H1 (cell line): ENCODE data around the gene FIP1L1. TPM values are rescaled to one million over a fixed set of nuclear protein-coding genes. Genes with fewer than 3 reads are reported as not detected.

Experiments used
- CTCF ChIA-PET: fragments of 300-600 bp; sonication (Branson Sonifier 250); formaldehyde crosslinking; loops from one replicate; lab custom pipeline; 2021; ENCODE audit not compliant: partially characterized antibody; lab: Charles Lee
- POLR2A ChIA-PET: fragments of 300-600 bp; sonication (Branson Sonifier 250); formaldehyde crosslinking; loops from one replicate; lab custom pipeline; 2021; ENCODE audit warnings: inconsistent platforms; ENCODE audit not compliant: partially characterized antibody; lab: Charles Lee
- DNase-seq, 2 experiments: peaks; one replicate each; pipeline versions ENCODE4 v3.0.0 to v3.0.0-alpha.2; 2010 to 2022; ENCODE audit warnings: low spot score in 2 of 2, low read depth in 1 of 2, mixed read lengths in 1 of 2
- FAIRE-seq: peaks from 2 replicates; lab custom pipeline; 2011; peaks lifted over from hg19 to GRCh38; lab: Jason Lieb, UNC
- H2AFZ ChIP-seq: 2 replicates; pipeline ENCODE4 v1.8.1; 2012; ENCODE audit warnings: low read length, inconsistent platforms
- H2AK5ac ChIP-seq: 2 replicates; pipeline ENCODE4 v1.6.1; 2013; ENCODE audit warnings: low read depth, low read length
- H2BK120ac ChIP-seq: replicated peaks from 2 replicates; pipeline ENCODE3; 2013; ENCODE audit warnings: low read depth, low read length, inconsistent platforms
- H2BK12ac ChIP-seq: 2 replicates; pipeline ENCODE4 v1.6.1; 2013; ENCODE audit warnings: low read depth, low read length
- H2BK15ac ChIP-seq: 2 replicates; pipeline ENCODE4 v1.6.1; 2013; ENCODE audit warnings: low read length
- H2BK20ac ChIP-seq: 2 replicates; pipeline ENCODE4 v1.6.1; 2013; ENCODE audit warnings: low read length
- H2BK5ac ChIP-seq: 2 replicates; pipeline ENCODE4 v1.6.1; 2013; ENCODE audit warnings: low read depth, low read length
- H3K14ac ChIP-seq: 2 replicates; pipeline ENCODE4 v1.6.1; 2013; ENCODE audit warnings: inconsistent platforms; ENCODE audit not compliant: insufficient read length
- H3K18ac ChIP-seq: 2 replicates; pipeline ENCODE4 v1.6.1; 2013; ENCODE audit warnings: low read length; ENCODE audit errors: extremely low read depth
- H3K23ac ChIP-seq: 2 replicates; pipeline ENCODE4 v1.6.1; 2013; ENCODE audit warnings: inconsistent platforms; ENCODE audit not compliant: insufficient read length
- H3K23me2 ChIP-seq: 2 replicates; pipeline ENCODE4 v1.6.1; 2013; ENCODE audit warnings: low read depth, low read length
- H3K27ac ChIP-seq: 2 replicates; pipeline ENCODE4 v1.6.1; 2011; ENCODE audit warnings: low read depth, low read length, inconsistent platforms
- H3K27me3 ChIP-seq, 4 experiments: replicated peaks in 1 of 4; 1 replicate in 1 of 4; 2 replicates in 3 of 4; pipeline versions ENCODE4 v1.6.1 to v1.8.1; 2011 to 2013; ENCODE audit warnings: low read length in 3 of 4, mild to moderate bottlenecking in 3 of 4, inconsistent platforms in 2 of 4, mixed read lengths in 2 of 4, moderate library complexity in 1 of 4; ENCODE audit not compliant: control insufficient read depth in 3 of 4, insufficient read depth in 3 of 4; ENCODE audit errors: extremely low read depth in 1 of 4
- H3K36me3 ChIP-seq, 4 experiments: 2 replicates each; pipeline versions ENCODE4 v1.6.1 to v1.8.1; 2011 to 2013; ENCODE audit warnings: mild to moderate bottlenecking in 4 of 4, low read length in 3 of 4, moderate library complexity in 2 of 4, control low read depth in 1 of 4, inconsistent platforms in 1 of 4; ENCODE audit not compliant: insufficient read depth in 4 of 4, control insufficient read depth in 2 of 4
- H3K4ac ChIP-seq: replicated peaks from 2 replicates; pipeline ENCODE3; 2013; ENCODE audit warnings: low read length, low read depth, mixed read lengths, inconsistent platforms; ENCODE audit not compliant: insufficient read length
- H3K4me1 ChIP-seq, 4 experiments: replicated peaks in 1 of 4; 1 replicate in 1 of 4; 2 replicates in 3 of 4; pipeline versions ENCODE4 v1.6.1 to v1.8.1; 2011 to 2013; ENCODE audit warnings: low read length in 3 of 4, inconsistent platforms in 2 of 4, mixed read lengths in 1 of 4; ENCODE audit not compliant: insufficient read depth in 4 of 4, control insufficient read depth in 3 of 4
- H3K4me2 ChIP-seq, 2 experiments: 2 replicates each; pipeline versions ENCODE4 v1.6.1 to v1.8.1; 2011 to 2013; ENCODE audit warnings: low read depth in 2 of 2, low read length in 2 of 2, control low read depth in 1 of 2, inconsistent platforms in 1 of 2, mild to moderate bottlenecking in 1 of 2; ENCODE audit not compliant: insufficient read depth in 1 of 2
- H3K4me3 ChIP-seq, 4 experiments: fragments of 200-600, 300-600 bp in 1 of 4; sonication (generic), shearing (Covaris generic), sonication (Bioruptor Twin) in 1 of 4; 2 replicates each; pipeline versions ENCODE4 v1.5.1 to v1.8.1; 2011 to 2016; ENCODE audit warnings: low read length in 4 of 4, low read depth in 3 of 4, control low read depth in 2 of 4, inconsistent platforms in 2 of 4, mild to moderate bottlenecking in 2 of 4, mixed read lengths in 1 of 4, moderate library complexity in 1 of 4; ENCODE audit not compliant: insufficient read depth in 2 of 4; ENCODE audit errors: extremely low read depth in 1 of 4
- H3K56ac ChIP-seq: replicated peaks from 2 replicates; pipeline ENCODE3; 2013; ENCODE audit warnings: low read depth, mild to moderate bottlenecking, mixed read lengths, low read length, inconsistent platforms; ENCODE audit not compliant: insufficient read length
- H3K79me1 ChIP-seq: 2 replicates; pipeline ENCODE4 v1.6.1; 2013; ENCODE audit warnings: low read depth, low read length, control low read depth
- H3K79me2 ChIP-seq, 2 experiments: 2 replicates each; pipeline versions ENCODE4 v1.6.1 to v1.8.1; 2012 to 2013; ENCODE audit warnings: low read length in 2 of 2, mild to moderate bottlenecking in 2 of 2, inconsistent platforms in 1 of 2; ENCODE audit not compliant: insufficient read depth in 2 of 2, control insufficient read depth in 1 of 2
- H3K9ac ChIP-seq, 4 experiments: replicated peaks in 1 of 4; 1 replicate in 1 of 4; 2 replicates in 3 of 4; pipeline versions ENCODE4 v1.6.1 to v1.8.1; 2011 to 2013; ENCODE audit warnings: low read depth in 3 of 4, low read length in 3 of 4, control low read depth in 2 of 4, mild to moderate bottlenecking in 2 of 4, moderate library complexity in 2 of 4, inconsistent platforms in 1 of 4; ENCODE audit errors: extremely low read depth in 1 of 4
- H3K9me3 ChIP-seq, 2 experiments: 2 replicates each; pipeline versions ENCODE4 v1.6.1 to v1.8.1; 2012 to 2013; ENCODE audit warnings: mild to moderate bottlenecking in 2 of 2, moderate library complexity in 2 of 2, control low read depth in 1 of 2, inconsistent platforms in 1 of 2, low read depth in 1 of 2, low read length in 1 of 2, mixed read lengths in 1 of 2; ENCODE audit not compliant: insufficient read depth in 2 of 2
- H4K20me1 ChIP-seq, 2 experiments: replicated peaks in 1 of 2; 2 replicates each; pipeline versions ENCODE3 to v1.8.1; 2011 to 2013; ENCODE audit warnings: inconsistent platforms in 2 of 2, low read length in 2 of 2, mild to moderate bottlenecking in 1 of 2; ENCODE audit not compliant: insufficient read depth in 2 of 2, control insufficient read depth in 1 of 2
- H4K5ac ChIP-seq: 2 replicates; pipeline ENCODE4 v1.6.1; 2013; ENCODE audit warnings: low read length, low read depth, mixed read lengths, inconsistent platforms; ENCODE audit not compliant: insufficient read length
- H4K8ac ChIP-seq: 2 replicates; pipeline ENCODE4 v1.8.0; 2013; ENCODE audit warnings: mild to moderate bottlenecking, moderate library complexity, low read length, inconsistent platforms; ENCODE audit not compliant: insufficient read depth; ENCODE audit errors: extremely low read depth
- H4K91ac ChIP-seq: replicated peaks from 2 replicates; pipeline ENCODE3; 2013; ENCODE audit warnings: low read length, mixed read lengths, inconsistent platforms; ENCODE audit not compliant: insufficient read length
- ATF3 ChIP-seq: IDR thresholded peaks from 2 replicates; pipeline ENCODE4 v1.6.1; 2011; ENCODE audit warnings: low read depth, mild to moderate bottlenecking, low read length; ENCODE audit not compliant: insufficient read depth
- BACH1 ChIP-seq: IDR thresholded peaks from 2 replicates; pipeline ENCODE4 v1.6.1; 2012; ENCODE audit warnings: low read length, improper control_type of control experiment
- BCL11A ChIP-seq, 2 experiments: IDR thresholded peaks; one replicate each; pipeline ENCODE4 v1.6.1; 2011; ENCODE audit warnings: low read depth in 2 of 2, low read length in 2 of 2, mild to moderate bottlenecking in 2 of 2
- CEBPB ChIP-seq: IDR thresholded peaks from 2 replicates; pipeline ENCODE4 v1.6.1; 2012; ENCODE audit warnings: low read depth, low read length
- CHD1 ChIP-seq: IDR thresholded peaks from 2 replicates; pipeline ENCODE4 v1.6.1; 2012; ENCODE audit warnings: low read depth, low read length, improper control_type of control experiment
- KDM4A ChIP-seq: IDR thresholded peaks from one replicate; pipeline ENCODE4 v1.7.1; 2012; ENCODE audit warnings: low read depth, mild to moderate bottlenecking, moderate library complexity, low read length, inconsistent platforms; ENCODE audit not compliant: severe bottlenecking
- MAFK ChIP-seq: IDR thresholded peaks from 2 replicates; pipeline ENCODE4 v1.6.1; 2012; ENCODE audit warnings: low read depth, mild to moderate bottlenecking, improper control_type of control experiment, low read length
- NRF1 ChIP-seq: IDR thresholded peaks from 2 replicates; pipeline ENCODE4 v1.6.1; 2011; ENCODE audit warnings: mild to moderate bottlenecking, low read depth, low read length, improper control_type of control experiment
- SAP30 ChIP-seq: fragments of 300-600 bp; sonication (generic); IDR thresholded peaks from 2 replicates; pipeline ENCODE4 v1.7.1; 2012; ENCODE audit warnings: low read length, moderate library complexity, mild to moderate bottlenecking, inconsistent platforms; ENCODE audit not compliant: insufficient read depth, insufficient replicate concordance
- SIN3A ChIP-seq, 2 experiments: IDR thresholded peaks in 1 of 2; conservative IDR thresholded peaks in 1 of 2; 2 replicates each; pipeline ENCODE4 v1.6.1; 2011 to 2012; ENCODE audit warnings: low read length in 2 of 2, improper control_type of control experiment in 1 of 2, low read depth in 1 of 2, mild to moderate bottlenecking in 1 of 2
- SIRT6 ChIP-seq: IDR thresholded peaks from one replicate; pipeline ENCODE4 v1.7.1; 2012; ENCODE audit warnings: low read length, inconsistent platforms
- TAF7 ChIP-seq: optimal IDR thresholded peaks from 2 replicates; pipeline ENCODE3; 2011; ENCODE audit warnings: low read depth, mild to moderate bottlenecking, inconsistent platforms, low read length, moderate library complexity, borderline replicate concordance
- TBP ChIP-seq: IDR thresholded peaks from 2 replicates; pipeline ENCODE4 v1.6.1; 2011; ENCODE audit warnings: low read depth, low read length, improper control_type of control experiment
- polyA plus RNA-seq, 7 experiments: library from polyadenylated mRNA; depleted of rRNA in 3 of 7; stranded (reverse) in 5 of 7; unstranded in 2 of 7; fragments of >200 nt in 5 of 7; fragments of 200-250 nt in 2 of 7; gene quantifications; 1 replicate in 5 of 7; 2 replicates in 1 of 7; 4 replicates in 1 of 7; pipeline versions ENCODE4 v1.2.1 to v1.2.3, GENCODE V29; 2011 to 2013; ENCODE audit warnings: missing spikeins in 2 of 7, mixed read lengths in 2 of 7
- total RNA-seq: library from RNA; stranded (reverse); fragmentation: NEBNext Ultra II Directional; extraction: Animal tissue kit (Norgen Biotek cat#: 25700); gene quantifications from 2 replicates; pipeline ENCODE4 v1.2.1, GENCODE V29; 2021
- TF ChIP-seq, protein P1 (sequence below): IDR thresholded peaks from 2 replicates; pipeline ENCODE4 v1.6.1; 2012; ENCODE audit warnings: inconsistent platforms

The FIP1L1 gene
- total and polyA plus RNA-seq, 2 of the 8 experiments (the other 6 are each of a cell fraction or from before 2014, with no cell fraction given): 19.5 to 53.7 TPM

GRCh38 chr4:53355930-53356521, 21.4 kb upstream of the FIP1L1 start:
- no peak for FAIRE-seq
- Histone ChIP-seq H2BK5ac (no peak overlapping the region), H2BK12ac (no peak overlapping the region), H3K4me1 (no peaks in the 10 kb centered on the region), H2BK120ac (no peak overlapping the region), H4K5ac (no peak overlapping the region), H2AK5ac (no peak overlapping the region), H4K8ac (no peak overlapping the region), H4K20me1 (no peaks in the 10 kb centered on the region), H2AFZ (no peak overlapping the region), H2BK15ac (no peak overlapping the region), H3K9ac (no peak overlapping the region), H2BK20ac (no peak overlapping the region), H3K56ac (no peak overlapping the region), H4K91ac (no peak overlapping the region), H3K14ac (no peak overlapping the region), H3K27me3 (no peaks in the 10 kb centered on the region), H3K23me2 (no peaks in the 10 kb centered on the region), H3K79me1 (no peaks in the 10 kb centered on the region), H3K23ac (no peak overlapping the region), H3K9me3 (peaks cover 10 to 18% of the 10 kb centered on the region in 2 experiments), H3K4ac (no peak overlapping the region), H3K4me2 (no peak overlapping the region), H3K79me2 (no peaks in the 10 kb centered on the region), H3K18ac (no peak overlapping the region), H3K36me3 (peaks cover 0 to 5% (median 2%) of the 10 kb centered on the region in 4 experiments; a peak in 2 of 8 replicates), H3K4me3 (no peak overlapping the region), H3K27ac (no peak overlapping the region)
- ChIA-PET CTCF (interaction anchor here (1.3 kb wide), 1 partner anchor 42 kb away, joined by 3 read pairs; no protein-coding TSS in a partner anchor), POLR2A (no interaction called here)
- DNase-seq: no peak
- TF ChIP-seq KDM4A (no peak), CEBPB (no peak), TAF7 (no peak), BCL11A (IDR thresholded peaks at IDR 0.05; ENCODE audit: low read depth in 2 of 2, low read length in 2 of 2) (no peak), MAFK (no peak), TBP (no peak), SIN3A (conservative IDR thresholded peaks at IDR 0.05 in 1 of 2, IDR thresholded peaks at IDR 0.05 in 1 of 2; ENCODE audit: low read depth in 1 of 2, low read length in 2 of 2) (no peak), BACH1 (no peak), CHD1 (no peak), SAP30 (no peak), NRF1 (no peak), ATF3 (no peak), SIRT6 (no peak)
- TF ChIP-seq, protein P1, sequence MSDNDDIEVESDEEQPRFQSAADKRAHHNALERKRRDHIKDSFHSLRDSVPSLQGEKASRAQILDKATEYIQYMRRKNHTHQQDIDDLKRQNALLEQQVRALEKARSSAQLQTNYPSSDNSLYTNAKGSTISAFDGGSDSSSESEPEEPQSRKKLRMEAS: no peak
